Measurements from ENCODE around the gene UGT1A1. TPM values are rescaled to one million over a fixed set of nuclear protein-coding genes. Genes with fewer than 3 reads are reported as not detected.

UGT1A1 gene
- total RNA-seq, 1 donor from 2014 or later, result 0.77 TPM

- no peaks in the 10 kb centered on the region for H3K4me1 Mint-ChIP-seq (ENCODE audit: unreplicated experiment)
- no peaks in the 10 kb centered on the region for H3K27me3 Mint-ChIP-seq
- no peak for TF ChIP-seq CTCF (conservative IDR thresholded peaks at IDR 0.05)
Measured at GRCh38 chr2:233754872-233755611, 5.0 kb upstream of the UGT1A1 start.

GRCh38 chr2:233756429-233757081 lies 3.5 kb upstream of the UGT1A1 start:
- H3K4me1 Mint-ChIP-seq (ENCODE audit: unreplicated experiment), result no peaks in the 10 kb centered on the region
- peaks cover 10% of the 10 kb centered on the region for H3K9me3 Mint-ChIP-seq

More at GRCh38 chr2:233754872-233755611, 5.0 kb upstream of the UGT1A1 start:
- Mint-ChIP-seq H3K27ac (no peak overlapping the region), H3K9me3 (peaks cover 10% of the 10 kb centered on the region), H3K4me3 (no peak overlapping the region), H3K36me3 (no peaks in the 10 kb centered on the region)
- DNase-seq (ENCODE audit: extremely low spot score, unreplicated experiment), result no peak

GRCh38 chr2:233758141-233758540 lies 1.9 kb upstream of the UGT1A1 start:
- Mint-ChIP-seq H3K27ac (no peak overlapping the region), H3K36me3 (no peaks in the 10 kb centered on the region), H3K4me3 (no peak overlapping the region), H3K4me1 (ENCODE audit: unreplicated experiment) (no peaks in the 10 kb centered on the region), H3K9me3 (peaks cover 10% of the 10 kb centered on the region), H3K27me3 (peaks cover 3% of the 10 kb centered on the region)
- no peak for DNase-seq (ENCODE audit: extremely low spot score, unreplicated experiment)
- TF ChIP-seq CTCF (conservative IDR thresholded peaks at IDR 0.05), result no peak

More at GRCh38 chr2:233756429-233757081, 3.5 kb upstream of the UGT1A1 start:
- H3K36me3 Mint-ChIP-seq, result no peaks in the 10 kb centered on the region
- DNase-seq (ENCODE audit: extremely low spot score, unreplicated experiment), result no peak
- H3K27ac Mint-ChIP-seq, result no peak overlapping the region
- H3K27me3 Mint-ChIP-seq, result peaks cover 2% of the 10 kb centered on the region
- H3K4me3 Mint-ChIP-seq, result no peak overlapping the region
- no peak for TF ChIP-seq CTCF (conservative IDR thresholded peaks at IDR 0.05)

GRCh38 chr2:233758849-233759248 lies 1.2 kb upstream of the UGT1A1 start:
- no peak for DNase-seq (ENCODE audit: extremely low spot score, unreplicated experiment)
- peaks cover 10% of the 10 kb centered on the region for H3K9me3 Mint-ChIP-seq
- TF ChIP-seq CTCF (conservative IDR thresholded peaks at IDR 0.05), result no peak
- H3K4me1 Mint-ChIP-seq (ENCODE audit: unreplicated experiment), result no peaks in the 10 kb centered on the region
- no peak overlapping the region for H3K27ac Mint-ChIP-seq
- H3K36me3 Mint-ChIP-seq, result no peaks in the 10 kb centered on the region
- peaks cover 10% of the 10 kb centered on the region for H3K27me3 Mint-ChIP-seq
- H3K4me3 Mint-ChIP-seq, result no peak overlapping the region

GRCh38 chr2:233761040-233761769 lies 1.1 kb downstream of the UGT1A1 start:
- H3K4me3 Mint-ChIP-seq, result no peak overlapping the region
- no peak for TF ChIP-seq CTCF (conservative IDR thresholded peaks at IDR 0.05)
- H3K9me3 Mint-ChIP-seq, result peaks cover 10% of the 10 kb centered on the region
- H3K27ac Mint-ChIP-seq, result no peak overlapping the region
- peaks cover 19% of the 10 kb centered on the region for H3K27me3 Mint-ChIP-seq
- no peaks in the 10 kb centered on the region for H3K4me1 Mint-ChIP-seq (ENCODE audit: unreplicated experiment)
- DNase-seq (ENCODE audit: extremely low spot score, unreplicated experiment), result no peak
- H3K36me3 Mint-ChIP-seq, result no peaks in the 10 kb centered on the region
